NCI-H82 treated with DMSO at 0.1 percent for 48 hours (cell line): Measurements from ENCODE around the gene SLC51A.
A peak's percentile ranks its signal among the peaks of the same experiment; 100 is the strongest.

ENCODE experiments used
- DNase-seq: peaks from one replicate; lab custom pipeline; 2025; ENCODE audit not compliant: unreplicated experiment; lab: John Stamatoyannopoulos, UW

Gene SLC51A

DNA sequence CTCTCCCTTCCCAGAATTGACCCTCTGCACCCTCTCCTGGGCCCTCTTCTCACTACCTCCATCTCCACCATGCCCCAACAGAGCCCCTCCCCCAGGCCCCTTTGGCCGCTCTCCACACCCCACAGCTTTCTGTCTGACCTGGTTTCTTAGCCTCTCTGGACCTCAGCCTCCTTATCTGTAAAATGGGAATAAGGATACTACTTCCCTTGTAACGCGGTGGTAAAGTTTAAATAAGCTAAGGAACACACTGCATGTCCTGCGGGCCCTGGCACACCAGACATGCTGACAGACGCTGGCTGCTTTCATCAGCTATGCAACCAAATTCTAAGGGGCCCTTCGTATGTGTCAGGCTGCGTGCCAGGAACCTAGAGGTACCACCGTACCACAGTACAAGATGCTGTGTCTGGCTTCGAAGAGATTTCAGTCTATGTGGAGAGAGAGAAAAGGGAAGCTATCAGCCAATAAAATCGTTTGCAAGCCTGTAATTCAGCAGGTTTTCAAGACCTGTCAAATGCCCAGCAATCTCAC is 777 bp upstream of the SLC51A start:
- DNase-seq: no peak

DNA sequence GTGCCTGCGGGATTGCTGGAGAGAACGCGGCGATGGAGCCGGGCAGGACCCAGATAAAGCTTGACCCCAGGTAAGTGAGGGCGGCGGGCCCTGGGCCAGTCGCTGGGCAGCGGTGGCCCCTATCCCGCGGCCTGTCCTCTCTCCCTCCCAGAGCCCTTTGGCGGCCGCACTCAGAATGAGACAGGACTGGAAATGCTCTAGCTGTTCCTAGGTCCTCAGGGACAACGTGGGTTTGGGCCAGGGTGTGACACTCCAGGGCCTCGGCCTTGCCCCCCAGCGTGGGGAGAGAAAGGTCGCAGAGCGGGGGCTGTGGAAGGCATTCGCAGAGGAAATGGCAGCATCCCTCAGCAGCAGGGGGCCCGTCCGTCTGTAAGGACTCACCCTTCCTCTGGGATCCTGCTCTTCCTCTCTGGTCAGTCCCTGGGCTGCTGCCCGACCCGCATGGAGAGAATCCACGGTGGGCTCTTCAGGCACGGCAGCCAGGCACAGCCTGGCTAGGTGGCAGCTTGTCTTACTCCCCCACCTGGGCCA is 412 bp downstream of the SLC51A start:
- DNase-seq: no peak

DNA sequence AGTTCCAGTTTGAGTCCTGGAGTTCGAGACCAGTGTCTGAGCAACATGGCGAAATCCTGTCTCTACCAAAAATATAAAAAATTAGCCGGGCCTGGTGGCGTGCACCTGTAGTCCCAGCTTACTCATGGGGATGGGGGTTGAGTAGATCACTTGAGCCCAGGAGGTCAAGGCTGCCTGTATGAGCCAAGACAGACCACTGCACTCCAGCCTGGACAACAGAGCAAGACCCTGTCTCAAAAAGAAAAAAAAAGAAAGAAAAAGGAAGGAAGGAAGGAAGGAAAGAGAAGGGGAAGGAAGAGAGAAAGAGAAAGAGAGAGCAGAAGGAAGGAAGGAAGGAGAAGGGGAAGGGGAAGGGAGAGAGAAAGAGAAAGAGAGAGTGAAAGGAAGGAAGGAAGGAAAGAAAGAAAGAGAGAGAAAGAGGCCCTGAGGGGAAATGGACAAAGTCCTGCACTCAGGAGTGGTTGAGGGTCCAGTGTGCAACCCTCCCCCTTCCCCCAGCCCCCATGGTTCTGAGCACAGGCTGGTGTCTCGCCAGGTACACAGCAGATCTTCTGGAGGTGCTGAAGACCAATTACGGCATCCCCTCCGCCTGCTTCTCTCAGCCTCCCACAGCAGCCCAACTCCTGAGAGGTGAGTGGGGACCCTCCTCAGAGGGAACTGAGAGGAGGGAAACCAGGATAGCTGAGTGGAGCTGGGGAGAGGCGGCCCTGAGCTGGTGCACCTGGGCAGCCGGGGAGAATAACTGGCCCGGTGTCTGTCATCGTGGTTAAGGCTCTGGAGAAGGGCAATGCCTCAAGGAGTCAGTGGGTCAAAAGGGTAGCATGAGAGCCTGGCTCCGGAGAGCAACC is 1.2 kb downstream of the SLC51A start:
- DNase-seq: no peak

- DNase-seq: no peak
These were observed 1.9 kb downstream of the SLC51A start for GRCh38 chr3:196218155-196218712.

- DNase-seq: no peak
These were observed 3.0 kb downstream of the SLC51A start for GRCh38 chr3:196219194-196219969.

DNA sequence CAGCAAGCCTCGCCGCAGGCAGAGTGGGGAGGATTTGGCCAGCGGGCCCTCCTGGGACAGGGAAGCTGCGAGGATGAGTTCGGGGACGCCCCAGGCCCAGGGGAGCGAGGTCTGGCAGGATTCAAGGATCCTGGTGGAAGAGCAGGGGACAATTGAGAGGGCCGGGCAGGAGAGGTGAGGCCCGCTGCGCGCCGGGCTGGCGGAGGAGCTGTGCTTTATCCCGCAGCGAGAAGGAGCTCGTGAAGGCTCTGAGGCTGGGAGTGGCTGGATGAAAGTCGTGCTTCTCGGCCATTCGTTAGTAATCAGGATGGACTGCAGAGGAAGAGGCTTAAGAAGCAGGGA is 3.6 kb downstream of the SLC51A start:
- no peak for DNase-seq

DNA sequence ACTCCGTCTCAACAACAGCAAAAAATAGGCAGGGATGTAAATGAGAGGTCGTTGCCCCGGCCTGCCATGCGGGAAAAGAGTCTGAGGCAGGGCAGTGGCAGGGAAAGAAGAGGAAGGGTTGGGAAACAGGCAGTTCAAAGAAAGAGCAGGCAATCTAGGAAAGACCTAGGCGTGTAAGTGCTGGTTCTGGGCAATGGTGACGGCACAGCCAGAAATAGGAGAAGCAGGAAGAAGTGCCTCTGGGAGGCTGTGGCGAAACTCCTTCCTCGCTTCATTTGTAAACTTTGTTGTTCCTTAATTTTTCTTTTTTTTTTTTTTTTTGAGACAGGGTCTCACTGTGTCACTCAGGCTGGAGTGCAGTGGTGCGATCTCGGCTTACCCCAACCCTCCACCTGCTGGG is 4.3 kb downstream of the SLC51A start:
- no peak for DNase-seq

DNA sequence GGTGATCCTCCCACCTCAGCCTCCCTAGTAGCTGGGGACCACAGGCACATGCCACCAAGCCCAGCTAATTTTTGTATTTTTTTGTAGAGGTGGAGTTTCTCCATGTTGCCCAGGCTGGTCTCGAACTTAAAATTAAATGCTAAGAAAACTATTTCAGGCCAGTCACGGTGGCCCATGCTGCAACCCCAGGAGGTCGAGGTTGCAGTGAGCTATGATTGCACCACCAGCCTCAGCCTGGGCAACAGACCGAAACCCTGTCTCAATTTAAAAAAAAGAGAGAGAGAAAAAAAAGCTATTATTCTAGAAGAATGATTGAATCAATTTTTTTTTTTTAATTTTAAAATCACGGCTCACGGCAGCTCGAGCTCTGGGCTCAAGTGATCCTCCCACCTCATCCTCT is 4.7 kb downstream of the SLC51A start:
- DNase-seq: no peak

DNA sequence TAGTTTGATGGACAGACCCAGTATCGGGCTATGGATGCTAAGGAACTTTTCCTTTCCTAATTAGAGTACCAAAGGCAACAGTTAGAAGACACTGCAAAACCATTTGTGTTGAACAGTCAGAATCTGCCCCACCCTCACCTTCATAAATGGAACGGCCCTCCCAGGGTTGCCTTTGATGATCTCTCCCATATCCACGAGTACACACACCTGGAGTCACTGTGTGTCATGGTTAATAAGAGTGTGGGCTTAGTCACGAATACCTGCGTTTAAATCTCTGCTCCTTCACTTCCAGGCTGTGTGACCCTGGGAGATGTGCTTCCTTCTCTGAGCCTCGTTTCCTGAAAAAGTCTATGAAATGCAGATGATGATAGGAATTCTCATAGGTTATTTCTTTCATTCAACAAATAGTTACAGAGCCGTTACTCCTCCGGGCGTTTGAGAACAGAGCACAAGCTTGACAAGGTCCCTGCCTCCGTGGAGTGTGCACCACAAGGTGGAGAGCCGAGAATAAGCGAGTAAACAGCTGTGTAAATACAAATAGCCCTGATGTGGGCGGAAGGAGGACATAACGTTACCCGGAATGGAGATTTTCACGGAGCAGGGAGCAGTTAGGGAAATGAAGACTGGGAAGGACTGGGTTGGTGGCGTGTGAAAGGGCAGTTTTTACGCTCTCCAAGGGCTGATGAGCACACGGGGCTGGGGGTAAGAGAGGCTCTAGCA is 6.7 kb downstream of the SLC51A start:
- no peak for DNase-seq

- DNase-seq: no peak
These were observed 8.8 kb downstream of the SLC51A start for GRCh38 chr3:196225086-196225485.

DNA sequence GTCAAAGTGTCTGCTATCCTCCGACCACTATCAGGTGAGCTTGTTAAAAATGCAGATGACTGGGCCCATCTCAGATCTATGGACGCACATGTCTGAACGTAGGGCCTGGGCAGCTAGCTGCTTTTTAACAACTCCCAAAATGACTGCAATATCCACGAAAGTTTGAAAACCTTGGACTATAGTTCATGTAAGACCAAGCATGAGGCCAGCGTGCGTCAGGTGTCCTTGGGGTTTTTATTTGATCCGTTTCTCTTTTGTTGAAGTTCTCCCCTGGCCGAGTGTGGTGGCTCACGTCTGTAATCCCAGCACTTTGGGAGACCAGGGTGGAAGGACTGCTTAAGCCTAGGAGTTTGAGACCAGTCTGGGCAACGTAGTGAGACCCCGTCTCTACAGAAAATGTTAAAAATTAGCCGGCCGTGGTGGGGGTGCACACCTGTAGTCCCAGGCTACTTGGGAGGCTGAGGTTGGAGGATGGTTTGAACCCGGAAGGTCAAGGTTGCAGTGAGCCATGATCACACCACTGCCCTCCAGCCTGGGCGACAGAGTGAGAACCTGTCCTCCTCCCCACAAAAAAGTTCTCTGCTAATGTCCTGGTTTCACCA is 9.5 kb downstream of the SLC51A start:
- DNase-seq: no peak

- DNase-seq: no peak
These were observed 10.8 kb downstream of the SLC51A start for GRCh38 chr3:196227121-196227561.

DNA sequence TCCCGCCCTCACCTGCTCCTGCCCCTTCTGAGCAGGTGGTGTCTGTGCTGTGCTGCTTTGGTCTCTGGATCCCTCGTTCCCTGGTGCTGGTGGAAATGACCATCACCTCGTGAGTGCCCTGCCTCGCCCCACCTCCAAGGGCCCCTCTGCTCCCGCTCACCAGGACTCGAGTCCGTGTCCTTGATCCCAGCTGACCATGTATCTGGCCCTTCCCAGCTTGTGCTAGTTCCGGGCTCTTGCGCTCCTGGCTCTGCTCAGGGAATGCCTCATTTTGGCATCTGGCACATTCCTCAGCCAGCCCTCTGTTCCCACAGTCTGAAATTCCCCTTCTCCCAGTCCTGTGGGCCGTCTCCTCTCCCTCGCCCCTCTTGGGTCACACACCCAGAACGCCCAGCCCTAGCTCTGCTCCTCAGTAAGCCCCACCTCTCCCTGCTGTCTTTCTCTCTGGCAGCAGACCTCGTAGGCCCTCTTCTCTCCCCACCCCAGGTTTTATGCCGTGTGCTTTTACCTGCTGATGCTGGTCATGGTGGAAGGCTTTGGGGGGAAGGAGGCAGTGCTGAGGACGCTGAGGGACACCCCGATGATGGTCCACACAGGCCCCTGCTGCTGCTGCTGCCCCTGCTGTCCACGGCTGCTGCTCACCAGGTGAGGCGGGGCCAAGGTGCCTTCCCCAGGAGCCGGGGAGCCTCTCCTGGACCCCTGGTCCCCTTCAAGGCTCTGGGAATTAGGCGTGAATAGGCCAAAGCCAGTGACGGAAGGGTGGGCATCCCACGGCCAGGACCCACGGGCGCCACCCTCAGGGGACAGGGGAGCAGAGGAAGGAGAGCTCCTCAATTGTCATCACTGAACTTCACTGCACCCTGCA is 11.5 kb downstream of the SLC51A start:
- no peak for DNase-seq

DNA sequence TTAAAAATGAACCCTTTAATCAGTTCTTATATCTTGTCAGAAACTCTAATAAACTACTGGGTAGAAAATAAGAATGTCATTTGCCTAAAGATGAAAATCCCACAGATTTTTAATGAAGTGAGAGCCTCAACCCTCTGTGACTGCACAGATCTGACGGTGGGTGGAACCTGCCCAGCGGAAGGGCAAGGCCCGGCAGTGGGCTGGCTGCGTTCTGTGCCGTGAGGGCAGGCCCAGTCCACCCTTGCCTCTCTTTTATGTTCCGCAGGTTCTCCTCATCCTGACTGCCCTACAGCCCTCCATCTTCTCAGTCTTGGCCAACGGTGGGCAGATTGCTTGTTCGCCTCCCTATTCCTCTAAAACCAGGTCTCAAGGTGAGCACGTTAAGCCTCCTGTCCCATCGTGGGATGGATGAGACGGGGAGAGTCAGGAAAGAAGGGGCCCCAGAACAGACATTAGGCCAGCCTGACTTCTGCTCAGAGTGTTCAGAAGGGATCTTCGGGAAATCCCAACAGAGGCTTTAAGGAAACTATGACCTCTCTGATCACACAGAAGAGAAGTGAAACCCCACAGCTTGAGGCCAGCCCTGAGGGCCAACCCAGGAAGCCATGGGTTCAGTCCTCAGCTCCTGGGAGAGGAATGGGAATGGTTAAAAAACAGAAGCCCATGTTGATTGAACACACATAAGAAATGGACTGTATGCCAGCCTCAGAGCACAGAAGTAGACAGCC is 16.0 kb downstream of the SLC51A start:
- DNase-seq: no peak

GRCh38 chr3:196232882-196233251 is 16.5 kb downstream of the SLC51A start:
- no peak for DNase-seq

DNA sequence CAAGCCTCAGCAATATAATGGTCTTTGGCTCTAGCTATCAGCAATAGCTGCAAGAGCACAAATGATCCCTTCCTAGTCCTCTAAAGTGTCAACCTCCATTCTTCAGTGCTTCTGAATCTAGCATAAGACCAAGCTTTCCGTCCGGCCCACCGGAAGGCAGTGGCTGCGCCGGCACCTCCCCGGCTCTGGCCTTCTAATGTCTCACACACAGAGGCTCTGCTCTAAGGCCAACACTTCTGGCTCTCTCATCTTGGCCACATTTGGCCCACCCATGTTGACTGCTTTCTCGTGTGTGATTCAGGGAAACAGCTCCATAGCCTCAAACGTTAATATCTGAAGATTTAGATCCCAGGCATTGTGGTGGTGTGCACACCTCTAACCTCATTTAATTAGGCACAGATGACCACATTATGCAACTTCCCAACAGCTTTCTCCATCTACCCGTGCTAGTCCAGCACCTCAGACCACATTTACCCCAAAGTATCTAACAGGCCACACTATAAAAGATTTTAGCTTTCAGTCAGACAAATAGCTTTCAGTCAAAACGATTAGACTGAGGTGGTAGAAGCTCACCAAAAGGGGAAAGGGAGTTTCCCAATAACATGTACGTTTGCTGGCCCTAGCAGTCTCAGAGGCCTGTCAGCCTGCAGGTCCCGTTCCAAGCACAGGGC is 19.3 kb downstream of the SLC51A start:
- DNase-seq: no peak

DNA sequence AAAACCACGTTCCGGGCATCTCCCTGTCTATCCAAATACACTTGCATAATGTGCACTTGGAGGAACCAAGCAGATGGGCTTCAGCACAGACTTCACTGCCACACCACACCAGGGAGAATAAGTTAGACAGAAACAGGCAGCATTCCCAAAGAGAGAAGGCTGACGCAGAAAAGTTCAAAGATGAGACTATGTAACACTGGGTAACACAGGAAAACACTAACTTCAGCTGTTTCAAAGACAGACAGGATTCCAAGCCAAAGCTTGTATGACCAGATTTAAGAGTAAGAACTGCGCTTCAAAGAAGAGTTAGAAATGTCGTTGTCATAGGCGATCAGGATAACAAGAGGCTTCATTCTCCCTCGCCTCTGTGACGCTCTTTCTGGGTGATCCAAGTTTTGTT is 19.9 kb downstream of the SLC51A start:
- no peak for DNase-seq

GRCh38 chr3:196237203-196237602 is 20.9 kb downstream of the SLC51A start:
- DNase-seq: peak; percentile 37
